ENCODE measurements around the gene MYCBPAP.

GRCh38 chr17:50511058-50511457 is 2.8 kb downstream of the MYCBPAP start:
- TF ChIP-seq CTCF (IDR thresholded peaks at IDR 0.05), result no peak
- no peak for TF ChIP-seq POLR2A (IDR thresholded peaks at IDR 0.05)
